Measurements from ENCODE around the gene FCHSD2.
"Not testable (repeated sequence)": the region's sequence is repeated elsewhere in the genome, so short reads cannot be mapped to it uniquely, and the experiment has no call there.

Gene FCHSD2

GRCh38 chr11:73129198-73129597 lies 12.9 kb downstream of the FCHSD2 start:
- ChIA-PET CTCF (interaction anchor here (1.5 kb wide), 1 partner anchor 13 kb away, joined by 3 read pairs; the partner anchor contains the start of gene FCHSD2), POLR2A (no interaction called here)
- DNase-seq (ENCODE audit: extremely low spot score) = no peak
- TF ChIP-seq ZNF384 (IDR thresholded peaks at IDR 0.05) (no peak), TARDBP (IDR thresholded peaks at IDR 0.05) (no peak), PKNOX1 (IDR thresholded peaks at IDR 0.05) (no peak)

GRCh38 chr11:73126804-73127480 lies 15.2 kb downstream of the FCHSD2 start:
- CTCF ChIA-PET = interaction anchor here (0.9 kb wide), 1 partner anchor 11 kb away, joined by 3 read pairs; no protein-coding TSS in a partner anchor
- no peak for TF ChIP-seq HDGF (IDR thresholded peaks at IDR 0.05; ENCODE audit: borderline replicate concordance)
- TF ChIP-seq PKNOX1 (IDR thresholded peaks at IDR 0.05) = no peak
- TF ChIP-seq CTBP1 (IDR thresholded peaks at IDR 0.05; ENCODE audit: borderline replicate concordance) = no peak
- no peak for TF ChIP-seq BHLHE40 (IDR thresholded peaks at IDR 0.05; ENCODE audit: borderline replicate concordance)
- no peak for TF ChIP-seq ARNT (IDR thresholded peaks at IDR 0.05)
- no peak for TF ChIP-seq ELF4 (IDR thresholded peaks at IDR 0.05)
- TF ChIP-seq FOXA1 (IDR thresholded peaks at IDR 0.05) = no peak
- no peak for TF ChIP-seq SP1 (IDR thresholded peaks at IDR 0.05)
- TF ChIP-seq LEF1 (IDR thresholded peaks at IDR 0.05; ENCODE audit: borderline replicate concordance) = no peak
- DNase-seq (ENCODE audit: extremely low spot score) = no peak
- POLR2A ChIA-PET = no interaction called here

GRCh38 chr11:73124800-73125199 lies 17.3 kb downstream of the FCHSD2 start:
- TF ChIP-seq SP1 (IDR thresholded peaks at IDR 0.05) (no peak), LEF1 (IDR thresholded peaks at IDR 0.05; ENCODE audit: borderline replicate concordance) (no peak), FOXM1 (IDR thresholded peaks at IDR 0.05; ENCODE audit: borderline replicate concordance) (no peak), PKNOX1 (IDR thresholded peaks at IDR 0.05) (no peak), CTBP1 (IDR thresholded peaks at IDR 0.05; ENCODE audit: borderline replicate concordance) (no peak), BHLHE40 (IDR thresholded peaks at IDR 0.05; ENCODE audit: borderline replicate concordance) (no peak), HDGF (IDR thresholded peaks at IDR 0.05; ENCODE audit: borderline replicate concordance) (no peak), L3MBTL2 (conservative IDR thresholded peaks at IDR 0.05) (no peak), FOXK2 (IDR thresholded peaks at IDR 0.05) (no peak), SUZ12 (IDR thresholded peaks at IDR 0.05) (no peak), NFRKB (IDR thresholded peaks at IDR 0.05) (no peak), ARNT (IDR thresholded peaks at IDR 0.05) (no peak), FOXA1 (IDR thresholded peaks at IDR 0.05) (no peak), ZNF384 (IDR thresholded peaks at IDR 0.05) (no peak), TARDBP (IDR thresholded peaks at IDR 0.05) (no peak), ELF4 (IDR thresholded peaks at IDR 0.05) (no peak)
- no peak for DNase-seq (ENCODE audit: extremely low spot score)
- ChIA-PET POLR2A (no interaction called here), CTCF (interaction anchor here (1.3 kb wide), 1 partner anchor 53 kb away, joined by 4 read pairs; no protein-coding TSS in a partner anchor)

- DNase-seq (ENCODE audit: extremely low spot score); CTCF ChIA-PET; POLR2A ChIA-PET: not testable (repeated sequence)
These were observed 18.2 kb downstream of the FCHSD2 start for GRCh38 chr11:73123892-73124291.

GRCh38 chr11:73121692-73122091 lies 20.4 kb downstream of the FCHSD2 start:
- POLR2A ChIA-PET = interaction anchor here (1.3 kb wide), 1 partner anchor 21 kb away, joined by 4 read pairs; the partner anchor contains the start of gene FCHSD2
- CTCF ChIA-PET = interaction anchor here (1.2 kb wide), 1 partner anchor 21 kb away, joined by 4 read pairs; no protein-coding TSS in a partner anchor
- TF ChIP-seq L3MBTL2 (conservative IDR thresholded peaks at IDR 0.05) = no peak
- no peak for TF ChIP-seq FOXA1 (IDR thresholded peaks at IDR 0.05)
- no peak for TF ChIP-seq CTBP1 (IDR thresholded peaks at IDR 0.05; ENCODE audit: borderline replicate concordance)
- no peak for TF ChIP-seq ZNF384 (IDR thresholded peaks at IDR 0.05)
- no peak for TF ChIP-seq ARNT (IDR thresholded peaks at IDR 0.05)
- no peak for DNase-seq (ENCODE audit: extremely low spot score)

- POLR2A ChIA-PET = interaction anchor here (0.6 kb wide), 1 partner anchor 129 kb away, joined by 3 read pairs; no protein-coding TSS in a partner anchor
- CTCF ChIA-PET = interaction anchor here (0.6 kb wide), 1 partner anchor 41 kb away, joined by 3 read pairs; no protein-coding TSS in a partner anchor
- no peak for DNase-seq (ENCODE audit: extremely low spot score)
- TF ChIP-seq FOXK2 (IDR thresholded peaks at IDR 0.05) (no peak), ZNF384 (IDR thresholded peaks at IDR 0.05) (no peak), ELF4 (IDR thresholded peaks at IDR 0.05) (no peak), TARDBP (IDR thresholded peaks at IDR 0.05) (no peak), CTBP1 (IDR thresholded peaks at IDR 0.05; ENCODE audit: borderline replicate concordance) (no peak), NFRKB (IDR thresholded peaks at IDR 0.05) (no peak), FOXA1 (IDR thresholded peaks at IDR 0.05) (no peak)
These were observed 25.0 kb downstream of the FCHSD2 start for GRCh38 chr11:73117071-73117470.

GRCh38 chr11:73116636-73117035 lies 25.5 kb downstream of the FCHSD2 start:
- ChIA-PET CTCF (interaction anchor here (0.6 kb wide), 1 partner anchor 41 kb away, joined by 3 read pairs; no protein-coding TSS in a partner anchor), POLR2A (no interaction called here)
- TF ChIP-seq SUZ12 (IDR thresholded peaks at IDR 0.05) = no peak
- no peak for TF ChIP-seq NFRKB (IDR thresholded peaks at IDR 0.05)
- TF ChIP-seq BHLHE40 (IDR thresholded peaks at IDR 0.05; ENCODE audit: borderline replicate concordance) = no peak
- no peak for TF ChIP-seq ELF4 (IDR thresholded peaks at IDR 0.05)
- TF ChIP-seq CTBP1 (IDR thresholded peaks at IDR 0.05; ENCODE audit: borderline replicate concordance) = no peak
- no peak for TF ChIP-seq ARNT (IDR thresholded peaks at IDR 0.05)
- TF ChIP-seq PKNOX1 (IDR thresholded peaks at IDR 0.05) = no peak
- TF ChIP-seq L3MBTL2 (conservative IDR thresholded peaks at IDR 0.05) = no peak
- no peak for TF ChIP-seq SP1 (IDR thresholded peaks at IDR 0.05)
- TF ChIP-seq HDGF (IDR thresholded peaks at IDR 0.05; ENCODE audit: borderline replicate concordance) = no peak
- no peak for TF ChIP-seq FOXK2 (IDR thresholded peaks at IDR 0.05)
- no peak for TF ChIP-seq FOXA1 (IDR thresholded peaks at IDR 0.05)
- no peak for TF ChIP-seq FOXM1 (IDR thresholded peaks at IDR 0.05; ENCODE audit: borderline replicate concordance)
- TF ChIP-seq ZNF384 (IDR thresholded peaks at IDR 0.05) = no peak
- no peak for TF ChIP-seq TARDBP (IDR thresholded peaks at IDR 0.05)
- TF ChIP-seq LEF1 (IDR thresholded peaks at IDR 0.05; ENCODE audit: borderline replicate concordance) = no peak
- no peak for DNase-seq (ENCODE audit: extremely low spot score)
